CD14-positive monocyte (primary cell): Measurements from ENCODE around the gene NDST4. TPM values are rescaled to one million over a fixed set of nuclear protein-coding genes. Genes with fewer than 3 reads are reported as not detected.

Experiments used
- DNase-seq, 3 donors: peaks; one replicate each; pipeline ENCODE4 v3.0.0-alpha.2; 2011 to 2022
- H2AFZ ChIP-seq: 2 replicates; pipeline ENCODE4 v1.6.0; 2012; ENCODE audit warnings: mild to moderate bottlenecking, low read depth, low read length, inconsistent platforms; ENCODE audit not compliant: insufficient read depth, poor library complexity, severe bottlenecking
- H3K27ac ChIP-seq, 2 donors: 1 replicate in 1 of 2; 2 replicates in 1 of 2; pipeline ENCODE4 v1.5.1; 2012 to 2013; ENCODE audit warnings: low read length in 2 of 2, control low read depth in 1 of 2, inconsistent platforms in 1 of 2, low read depth in 1 of 2, mild to moderate bottlenecking in 1 of 2
- H3K27me3 ChIP-seq, 2 donors: one replicate each; pipeline versions ENCODE4 v1.6.0 to v1.6.1; 2011 to 2013; ENCODE audit warnings: low read length in 2 of 2; ENCODE audit not compliant: control insufficient read depth in 2 of 2, insufficient read depth in 2 of 2
- H3K36me3 ChIP-seq, 2 donors: replicated peaks in 1 of 2; 1 replicate in 1 of 2; 2 replicates in 1 of 2; pipeline versions ENCODE4 v1.5.1 to v1.6.1; 2012 to 2013; ENCODE audit warnings: low read length in 2 of 2, control low read depth in 1 of 2, inconsistent platforms in 1 of 2, mild to moderate bottlenecking in 1 of 2; ENCODE audit not compliant: insufficient read depth in 2 of 2, control insufficient read depth in 1 of 2
- H3K4me1 ChIP-seq, 2 donors: 1 replicate in 1 of 2; 2 replicates in 1 of 2; pipeline versions ENCODE4 v1.5.1 to v1.6.1; 2012 to 2013; ENCODE audit warnings: low read length in 2 of 2, control low read depth in 1 of 2, inconsistent platforms in 1 of 2, mild to moderate bottlenecking in 1 of 2, moderate library complexity in 1 of 2; ENCODE audit not compliant: insufficient read depth in 2 of 2, control insufficient read depth in 1 of 2
- H3K4me2 ChIP-seq: replicated peaks from 2 replicates; pipeline ENCODE3; 2012; ENCODE audit warnings: low read length, moderate library complexity, mild to moderate bottlenecking; ENCODE audit not compliant: poor library complexity, severe bottlenecking; ENCODE audit errors: extremely low read depth
- H3K4me3 ChIP-seq, 3 experiments: fragments of 200-600 bp in 1 of 3; sonication (generic) in 1 of 3; replicated peaks in 1 of 3; 1 replicate in 2 of 3; 2 replicates in 1 of 3; pipeline ENCODE4 v1.5.1; 2011 to 2013; ENCODE audit warnings: low read length in 3 of 3, mild to moderate bottlenecking in 3 of 3, control low read depth in 2 of 3, low read depth in 2 of 3, inconsistent platforms in 1 of 3, moderate library complexity in 1 of 3
- H3K79me2 ChIP-seq: 2 replicates; pipeline ENCODE4 v1.6.0; 2012; ENCODE audit warnings: mild to moderate bottlenecking, control low read depth, inconsistent platforms, low read length, moderate library complexity; ENCODE audit not compliant: insufficient read depth
- H3K9ac ChIP-seq: 2 replicates; pipeline ENCODE4 v1.6.0; 2017; ENCODE audit warnings: low read length, mild to moderate bottlenecking; ENCODE audit not compliant: insufficient read depth, poor library complexity, severe bottlenecking
- H3K9me3 ChIP-seq, 2 donors: replicated peaks in 1 of 2; 1 replicate in 1 of 2; 2 replicates in 1 of 2; pipeline versions ENCODE4 v1.5.1 to v1.6.1; 2012 to 2013; ENCODE audit warnings: low read length in 2 of 2, control low read depth in 1 of 2; ENCODE audit not compliant: control insufficient read depth in 1 of 2, insufficient read depth in 1 of 2
- H4K20me1 ChIP-seq: 2 replicates; pipeline ENCODE4 v1.6.0; 2012; ENCODE audit warnings: mild to moderate bottlenecking, low read length, control low read depth, moderate library complexity; ENCODE audit not compliant: insufficient read depth
- H3K27ac Mint-ChIP-seq, 7 donors: one replicate each; pipeline ENCODE4 v1.8.0; 2020; ENCODE audit warnings: mild to moderate bottlenecking in 7 of 7, mixed read lengths in 7 of 7, moderate library complexity in 6 of 7, inconsistent platforms in 2 of 7
- H3K27me3 Mint-ChIP-seq, 3 donors: one replicate each; pipeline ENCODE4 v1.8.0; 2021 to 2022; ENCODE audit warnings: low read depth in 3 of 3, mild to moderate bottlenecking in 3 of 3, mixed read lengths in 3 of 3, moderate library complexity in 3 of 3, inconsistent platforms in 1 of 3
- H3K36me3 Mint-ChIP-seq, 2 donors: one replicate each; pipeline ENCODE4 v1.8.0; 2020; ENCODE audit warnings: mixed read lengths in 2 of 2, inconsistent platforms in 1 of 2, mild to moderate bottlenecking in 1 of 2
- H3K4me1 Mint-ChIP-seq: one replicate; pipeline ENCODE4 v1.8.0; 2020; ENCODE audit warnings: mild to moderate bottlenecking, mixed read lengths
- H3K4me3 Mint-ChIP-seq, 2 donors: one replicate each; pipeline ENCODE4 v1.8.0; 2020; ENCODE audit warnings: mild to moderate bottlenecking in 2 of 2, mixed read lengths in 2 of 2, moderate library complexity in 1 of 2
- H3K9me3 Mint-ChIP-seq, 7 donors: one replicate each; pipeline ENCODE4 v1.8.0; 2020 to 2022; ENCODE audit warnings: mixed read lengths in 7 of 7, mild to moderate bottlenecking in 6 of 7, moderate library complexity in 6 of 7, inconsistent platforms in 2 of 7
- WGBS: methylation state at CpG from one replicate; pipeline ENCODE4 v1.1.5; 2013; ENCODE audit warnings: missing lambda C conversion rate; ENCODE audit not compliant: insufficient coverage; 5-methylcytosine and 5-hydroxymethylcytosine counted together
- intact Hi-C, 2 donors: fragments of 100-400 bp; cut with micrococcal nuclease; formaldehyde crosslinking; loops; one replicate each; pipeline versions ENCODE4 v1.15.0 to v1.15.1; 2023
- polyA plus RNA-seq, 3 donors: library from polyadenylated mRNA; depleted of rRNA in 1 of 3; unstranded in 2 of 3; stranded (reverse) in 1 of 3; fragments of 300-500 nt in 2 of 3; fragments of >200 nt in 1 of 3; fragmentation: Illumina TruSeq in 2 of 3; gene quantifications; 1 replicate in 2 of 3; 2 replicates in 1 of 3; pipeline ENCODE4 v1.2.3, GENCODE V29; 2012 to 2021
- TF ChIP-seq, protein P1 (sequence below): fragments of 200-600 bp; IDR thresholded peaks from one replicate; pipeline ENCODE4 v1.8.0; 2022; ENCODE audit warnings: antibody characterized with exemption, mild to moderate bottlenecking

The NDST4 gene
- polyA plus RNA-seq, 3 donors, result not detected

DNA sequence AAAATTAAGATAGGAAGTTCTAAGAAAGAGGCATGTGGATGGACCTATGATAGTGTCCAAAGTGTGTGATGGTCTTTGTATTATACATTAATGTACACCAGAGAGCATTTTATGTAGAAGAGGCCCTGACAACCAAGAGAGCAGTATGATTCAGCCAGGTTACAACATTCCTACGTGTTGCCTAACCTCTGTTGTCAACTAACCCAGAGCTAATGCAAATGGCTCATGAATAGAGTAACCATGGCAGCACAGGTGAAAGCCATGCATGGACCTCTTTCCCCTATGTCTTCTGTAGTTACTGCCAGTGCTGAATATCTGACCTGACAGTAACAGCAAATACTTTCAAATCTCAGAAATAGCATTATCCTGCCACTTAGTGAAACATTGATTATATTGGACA lies 255.6 kb downstream of the NDST4 start:
- Histone ChIP-seq H3K9me3 (peaks cover 0 to 4% of the 10 kb centered on the region in 2 donors), H3K4me2 (no peak overlapping the region), H3K9ac (no peak overlapping the region), H3K27ac (no peak overlapping the region), H3K27me3 (no peaks in the 10 kb centered on the region), H3K79me2 (no peaks in the 10 kb centered on the region), H3K4me1 (no peaks in the 10 kb centered on the region), H3K4me3 (no peak overlapping the region), H2AFZ (no peak overlapping the region), H4K20me1 (no peaks in the 10 kb centered on the region), H3K36me3 (no peaks in the 10 kb centered on the region)
- Mint-ChIP-seq H3K4me3 (no peak overlapping the region), H3K9me3 (peaks cover 0 to 5% (median 1%) of the 10 kb centered on the region in 7 donors), H3K27ac (no peak overlapping the region), H3K27me3 (peaks cover 0 to 3% (median 0%) of the 10 kb centered on the region in 3 donors), H3K36me3 (no peaks in the 10 kb centered on the region), H3K4me1 (no peaks in the 10 kb centered on the region)
- intact Hi-C loops, result no loop called here
- no peak for DNase-seq
- TF ChIP-seq, protein P1, sequence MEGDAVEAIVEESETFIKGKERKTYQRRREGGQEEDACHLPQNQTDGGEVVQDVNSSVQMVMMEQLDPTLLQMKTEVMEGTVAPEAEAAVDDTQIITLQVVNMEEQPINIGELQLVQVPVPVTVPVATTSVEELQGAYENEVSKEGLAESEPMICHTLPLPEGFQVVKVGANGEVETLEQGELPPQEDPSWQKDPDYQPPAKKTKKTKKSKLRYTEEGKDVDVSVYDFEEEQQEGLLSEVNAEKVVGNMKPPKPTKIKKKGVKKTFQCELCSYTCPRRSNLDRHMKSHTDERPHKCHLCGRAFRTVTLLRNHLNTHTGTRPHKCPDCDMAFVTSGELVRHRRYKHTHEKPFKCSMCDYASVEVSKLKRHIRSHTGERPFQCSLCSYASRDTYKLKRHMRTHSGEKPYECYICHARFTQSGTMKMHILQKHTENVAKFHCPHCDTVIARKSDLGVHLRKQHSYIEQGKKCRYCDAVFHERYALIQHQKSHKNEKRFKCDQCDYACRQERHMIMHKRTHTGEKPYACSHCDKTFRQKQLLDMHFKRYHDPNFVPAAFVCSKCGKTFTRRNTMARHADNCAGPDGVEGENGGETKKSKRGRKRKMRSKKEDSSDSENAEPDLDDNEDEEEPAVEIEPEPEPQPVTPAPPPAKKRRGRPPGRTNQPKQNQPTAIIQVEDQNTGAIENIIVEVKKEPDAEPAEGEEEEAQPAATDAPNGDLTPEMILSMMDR, result no peak
- 57% methylated on average over 1 of the region's 1 CpG for WGBS

DNA sequence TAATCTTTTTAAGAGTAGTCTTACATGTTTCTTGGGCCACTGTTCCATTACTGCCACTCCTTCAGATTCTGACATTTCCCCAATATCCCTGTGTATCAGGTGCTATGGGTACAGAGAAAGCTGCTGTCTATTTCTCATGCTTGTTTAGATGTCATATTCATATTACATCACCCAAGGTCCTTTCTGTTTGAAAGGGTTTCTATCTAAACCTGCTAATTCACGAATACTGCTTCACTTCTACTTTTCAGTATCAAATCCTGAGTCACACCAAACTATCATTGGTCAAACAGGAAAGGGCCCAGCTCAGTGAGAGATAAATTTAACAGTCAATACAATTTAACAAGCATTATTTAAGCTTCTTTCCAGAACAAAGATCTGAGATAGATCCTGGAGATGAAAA lies 273.4 kb downstream of the NDST4 start:
- intact Hi-C loops, result no loop called here
- Histone ChIP-seq H3K9me3 (peaks cover 0 to 4% of the 10 kb centered on the region in 2 donors), H2AFZ (no peak overlapping the region), H3K36me3 (no peaks in the 10 kb centered on the region), H3K4me2 (no peak overlapping the region), H3K4me3 (no peak overlapping the region), H3K4me1 (no peaks in the 10 kb centered on the region), H4K20me1 (no peaks in the 10 kb centered on the region), H3K9ac (no peak overlapping the region), H3K79me2 (no peaks in the 10 kb centered on the region), H3K27me3 (no peaks in the 10 kb centered on the region), H3K27ac (no peak overlapping the region)
- WGBS, result no CpG with 5 or more reads among the region's 1 CpG
- Mint-ChIP-seq H3K36me3 (no peaks in the 10 kb centered on the region), H3K4me3 (no peak overlapping the region), H3K9me3 (peaks cover 0 to 5% (median 2%) of the 10 kb centered on the region in 7 donors), H3K27me3 (peaks cover 0 to 3% (median 0%) of the 10 kb centered on the region in 3 donors), H3K27ac (no peak overlapping the region), H3K4me1 (no peaks in the 10 kb centered on the region)
- DNase-seq, result no peak
- TF ChIP-seq, protein P1, result no peak
